GM13976 (cell line): ENCODE data around the gene PSMB10.

Experiments
- DNase-seq: peaks from one replicate; pipeline ENCODE4 v3.0.0; 2012; ENCODE audit warnings: low spot score
- in situ Hi-C: fragments of 300-500 bp; cut with MboI; formaldehyde crosslinking; loops from one replicate; pipeline ENCODE4 v1.12.0; 2022; ENCODE audit warnings: low sequenced_read_pairs, mixed read lengths, inconsistent platforms; ENCODE audit not compliant: unreplicated experiment
- TF ChIP-seq, protein P1 (sequence below): IDR thresholded peaks from 2 replicates; pipeline ENCODE4 v1.5.1; 2012; ENCODE audit warnings: borderline replicate concordance, mild to moderate bottlenecking; ENCODE audit not compliant: insufficient read depth; ENCODE audit errors: extremely low read depth, missing control alignments, control extremely low read depth

PSMB10 gene

DNA sequence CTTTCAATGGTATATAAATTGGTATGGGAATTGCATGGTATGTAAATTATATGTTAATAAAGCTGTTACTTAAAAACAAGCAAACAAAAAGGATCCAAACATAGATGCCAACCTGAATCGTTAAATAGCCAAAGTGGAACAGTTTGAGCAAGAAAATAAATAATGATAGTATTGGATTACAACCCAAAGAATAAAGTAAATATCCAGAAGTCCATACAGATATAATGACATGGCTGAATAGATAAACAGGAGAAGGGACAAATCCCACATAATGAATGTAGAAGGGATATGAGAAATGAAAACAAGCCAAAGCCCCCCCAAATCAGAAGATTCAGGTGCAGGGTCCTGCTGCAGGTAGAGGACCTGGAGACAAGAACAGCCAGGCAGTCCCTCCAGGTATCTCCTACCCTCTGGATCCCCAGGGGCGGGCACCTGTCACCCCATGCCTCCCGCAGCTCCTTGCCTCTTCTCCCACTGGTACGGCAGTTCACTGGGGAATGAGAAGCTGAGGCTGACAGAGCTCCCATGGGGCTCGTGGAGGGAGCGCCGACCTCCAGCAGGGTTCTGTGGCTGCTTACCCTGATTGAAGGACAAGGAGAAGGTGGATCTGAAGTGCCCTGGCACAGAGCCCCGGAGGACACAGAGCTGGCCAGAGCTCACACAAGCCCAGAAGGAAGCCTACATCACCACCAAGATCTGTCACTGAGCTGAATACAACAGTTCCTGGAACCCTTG is 17.2 kb upstream of the PSMB10 start:
- TF ChIP-seq, protein P1, sequence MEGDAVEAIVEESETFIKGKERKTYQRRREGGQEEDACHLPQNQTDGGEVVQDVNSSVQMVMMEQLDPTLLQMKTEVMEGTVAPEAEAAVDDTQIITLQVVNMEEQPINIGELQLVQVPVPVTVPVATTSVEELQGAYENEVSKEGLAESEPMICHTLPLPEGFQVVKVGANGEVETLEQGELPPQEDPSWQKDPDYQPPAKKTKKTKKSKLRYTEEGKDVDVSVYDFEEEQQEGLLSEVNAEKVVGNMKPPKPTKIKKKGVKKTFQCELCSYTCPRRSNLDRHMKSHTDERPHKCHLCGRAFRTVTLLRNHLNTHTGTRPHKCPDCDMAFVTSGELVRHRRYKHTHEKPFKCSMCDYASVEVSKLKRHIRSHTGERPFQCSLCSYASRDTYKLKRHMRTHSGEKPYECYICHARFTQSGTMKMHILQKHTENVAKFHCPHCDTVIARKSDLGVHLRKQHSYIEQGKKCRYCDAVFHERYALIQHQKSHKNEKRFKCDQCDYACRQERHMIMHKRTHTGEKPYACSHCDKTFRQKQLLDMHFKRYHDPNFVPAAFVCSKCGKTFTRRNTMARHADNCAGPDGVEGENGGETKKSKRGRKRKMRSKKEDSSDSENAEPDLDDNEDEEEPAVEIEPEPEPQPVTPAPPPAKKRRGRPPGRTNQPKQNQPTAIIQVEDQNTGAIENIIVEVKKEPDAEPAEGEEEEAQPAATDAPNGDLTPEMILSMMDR, result no peak
- DNase-seq, result no peak
- in situ Hi-C loops, result no loop called here

DNA sequence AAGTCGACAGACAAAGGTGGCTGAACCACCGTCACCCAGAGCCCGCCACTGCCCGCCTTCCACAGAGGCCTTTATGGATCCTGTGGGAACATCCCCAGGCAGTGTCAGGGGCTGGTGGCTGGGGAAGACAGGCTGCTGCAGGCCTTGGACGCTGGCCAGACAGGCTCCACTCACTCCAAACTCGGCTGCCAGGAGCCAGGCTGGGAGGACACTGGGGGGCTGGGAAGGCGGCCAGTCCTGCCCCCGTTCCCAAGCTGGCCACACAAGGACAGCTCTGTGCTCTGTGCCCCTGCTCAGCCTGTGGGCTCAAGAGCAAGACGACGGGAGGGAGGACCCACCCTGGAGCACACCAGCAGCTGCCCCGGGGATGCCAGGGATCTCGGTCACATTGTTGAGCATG is 14.8 kb upstream of the PSMB10 start:
- TF ChIP-seq, protein P1, result no peak
- no peak for DNase-seq
- in situ Hi-C loops, result no loop called here

DNA sequence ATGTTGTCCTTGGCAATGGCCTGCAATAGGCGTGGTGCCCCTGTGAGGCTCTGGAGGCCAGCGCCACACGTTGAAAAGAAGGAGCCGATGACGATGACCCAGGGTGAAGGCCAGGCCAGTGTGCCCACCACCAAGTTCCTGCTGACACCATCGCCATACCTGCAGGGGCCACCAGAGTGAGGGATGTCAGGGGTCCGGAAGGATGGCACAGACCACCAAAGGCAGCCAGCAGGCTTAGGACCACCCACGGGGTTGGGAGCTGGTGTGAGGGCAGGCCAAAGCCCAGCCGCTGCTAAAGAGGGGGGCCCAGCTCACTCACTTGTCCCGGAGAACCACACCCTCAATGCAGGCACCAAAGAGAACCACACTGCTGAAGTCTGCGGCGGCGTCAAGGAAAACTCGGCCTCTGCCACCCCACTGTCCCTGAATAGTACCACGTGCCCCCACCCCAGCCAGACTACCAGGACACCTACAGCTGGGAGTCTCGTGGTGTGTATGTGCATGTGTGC is 13.7 kb upstream of the PSMB10 start:
- in situ Hi-C loops, result no loop called here
- DNase-seq, result no peak
- TF ChIP-seq, protein P1, result no peak

DNA sequence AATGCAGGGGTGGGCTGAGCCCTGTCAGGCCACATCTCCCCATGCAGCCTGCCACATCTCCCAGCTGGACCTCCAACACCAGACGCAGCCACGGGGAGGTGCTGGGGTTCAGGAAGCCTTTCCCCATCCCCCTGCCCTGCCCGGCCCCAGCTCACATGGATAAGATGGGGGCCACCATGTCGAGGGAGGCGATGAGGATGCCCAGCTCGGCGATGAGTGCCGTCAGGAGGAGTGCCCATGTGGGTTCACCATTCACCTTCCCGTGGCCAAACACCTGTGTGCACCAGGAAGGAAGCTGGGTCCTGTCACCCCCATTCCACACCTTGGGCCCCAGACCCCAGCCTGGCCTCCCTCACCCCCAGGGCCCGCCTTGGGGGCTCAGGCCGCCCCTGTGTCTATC is 13.0 kb upstream of the PSMB10 start:
- in situ Hi-C loops, result no loop called here
- DNase-seq, result no peak
- TF ChIP-seq, protein P1, result no peak

DNA sequence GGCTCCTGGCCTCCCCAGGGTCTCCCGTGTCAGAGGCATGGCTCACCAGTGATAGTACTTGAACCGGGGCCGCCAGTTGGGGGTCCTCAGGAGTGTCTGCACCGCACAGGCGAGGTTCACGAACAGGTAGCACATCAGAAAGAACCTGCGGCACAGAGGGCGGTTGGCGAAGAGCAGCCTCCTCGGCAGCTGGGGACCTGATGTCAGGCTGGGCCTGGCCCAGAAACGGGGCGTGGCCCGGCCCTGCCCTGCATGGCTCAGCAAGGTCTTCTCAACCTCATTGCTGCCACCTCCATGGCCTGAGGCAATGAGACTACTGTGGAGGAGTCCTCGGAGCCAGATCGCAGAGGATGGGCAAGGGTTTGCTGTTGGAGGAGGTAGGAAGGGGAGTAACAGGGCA is 11.4 kb upstream of the PSMB10 start:
- TF ChIP-seq, protein P1, result no peak
- no peak for DNase-seq
- in situ Hi-C loops, result no loop called here

DNA sequence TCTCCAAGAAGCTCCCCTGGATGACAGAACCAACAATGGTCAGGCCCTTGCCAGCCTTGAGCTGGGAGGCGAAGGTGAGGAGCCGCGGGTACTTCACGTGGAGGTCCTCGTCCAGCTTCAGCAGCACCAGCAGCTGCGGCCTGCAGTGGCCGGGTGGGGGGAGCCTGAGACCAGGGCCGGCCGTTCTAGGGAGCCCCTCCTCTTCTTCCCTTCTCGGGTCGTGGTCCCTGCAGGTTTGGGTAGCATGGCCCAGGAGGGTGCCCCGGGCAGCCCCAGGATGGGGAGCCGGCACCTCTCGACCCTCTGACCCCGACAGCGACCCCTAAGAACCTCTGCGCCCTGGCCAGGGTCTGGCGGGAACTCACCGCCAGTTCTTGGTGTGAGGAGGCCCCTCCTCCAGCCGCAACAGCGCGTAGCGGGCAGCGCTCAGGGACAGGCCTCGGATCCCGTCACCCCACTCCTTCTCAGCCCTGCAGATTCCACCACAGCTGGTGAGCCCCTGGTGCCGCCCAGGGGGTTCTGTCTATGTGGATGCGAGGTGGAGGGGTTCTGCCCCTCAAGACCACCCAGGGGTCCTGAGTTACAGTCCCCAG is 10.4 kb upstream of the PSMB10 start:
- in situ Hi-C loops, result no loop called here
- TF ChIP-seq, protein P1, result no peak

DNA sequence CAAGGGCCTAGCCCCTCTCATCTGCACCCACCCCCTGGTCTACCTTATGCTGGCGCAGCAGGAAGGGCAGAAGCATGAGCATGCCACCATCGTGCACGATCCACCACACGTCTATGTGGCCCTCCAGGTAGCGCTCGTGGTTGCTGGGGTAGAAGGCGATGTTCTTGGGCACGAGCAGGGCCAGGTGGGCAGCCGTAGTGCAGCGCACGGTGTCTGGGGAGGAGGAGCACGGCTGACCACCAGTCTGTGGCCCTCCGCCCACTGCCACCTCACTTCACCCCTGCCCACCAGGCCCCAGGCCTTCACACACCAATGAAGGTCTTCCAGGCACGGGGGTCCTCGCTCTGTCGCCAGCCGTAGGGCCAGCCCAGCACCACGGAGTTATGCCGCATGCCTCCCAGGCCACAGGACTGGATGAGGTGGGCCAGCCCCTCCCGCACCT is 9.5 kb upstream of the PSMB10 start:
- TF ChIP-seq, protein P1, result no peak
- in situ Hi-C loops, result no loop called here
- no peak for DNase-seq

More for the DNA sequence above, 10.4 kb upstream of the PSMB10 start:
- no peak for DNase-seq
